HG03378 (cell line): ENCODE results near the gene YBX2.
A peak's percentile ranks its signal among the peaks of the same experiment; 100 is the strongest.

Experiments used
- ATAC-seq: cut with Tn5 transposase; IDR thresholded peaks from one replicate; pipeline ENCODE4 v1.9.1; 2021; ENCODE audit warnings: mild to moderate bottlenecking, moderate library complexity; ENCODE audit not compliant: unreplicated experiment

YBX2 gene

DNA sequence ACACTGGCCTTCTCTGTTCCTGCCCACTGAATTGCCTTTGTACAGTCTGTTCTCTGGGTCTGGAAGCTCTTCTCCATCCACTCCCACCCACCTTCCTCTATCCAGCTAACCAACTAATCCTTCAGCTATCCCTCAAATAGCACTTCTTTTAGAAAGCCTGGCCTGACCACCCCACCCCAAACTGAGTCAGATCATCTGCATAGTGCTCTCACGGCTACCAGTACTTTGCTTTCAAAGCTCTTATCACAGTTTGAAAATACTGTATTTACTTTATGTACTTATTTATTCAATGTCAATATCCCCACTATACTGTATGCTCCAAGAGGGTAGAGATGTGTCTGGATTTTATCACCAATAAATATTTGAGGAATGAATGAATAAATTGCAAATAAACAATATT lies 27.7 kb downstream of the YBX2 start:
- no peak for ATAC-seq

DNA sequence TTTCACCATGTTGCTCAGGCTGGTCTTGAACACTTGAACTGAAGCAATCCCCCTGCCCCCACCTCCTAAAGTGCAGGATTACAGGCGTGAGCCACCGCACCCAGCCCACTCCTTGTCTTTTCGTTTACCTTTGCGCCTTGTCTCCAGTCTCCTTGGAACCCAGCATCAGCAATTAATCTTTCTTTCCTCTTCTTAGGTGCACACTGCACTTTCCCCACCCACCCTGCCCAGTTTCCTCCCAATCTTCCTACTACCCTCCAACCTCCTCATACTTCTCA lies 30.7 kb downstream of the YBX2 start:
- ATAC-seq: no peak

DNA sequence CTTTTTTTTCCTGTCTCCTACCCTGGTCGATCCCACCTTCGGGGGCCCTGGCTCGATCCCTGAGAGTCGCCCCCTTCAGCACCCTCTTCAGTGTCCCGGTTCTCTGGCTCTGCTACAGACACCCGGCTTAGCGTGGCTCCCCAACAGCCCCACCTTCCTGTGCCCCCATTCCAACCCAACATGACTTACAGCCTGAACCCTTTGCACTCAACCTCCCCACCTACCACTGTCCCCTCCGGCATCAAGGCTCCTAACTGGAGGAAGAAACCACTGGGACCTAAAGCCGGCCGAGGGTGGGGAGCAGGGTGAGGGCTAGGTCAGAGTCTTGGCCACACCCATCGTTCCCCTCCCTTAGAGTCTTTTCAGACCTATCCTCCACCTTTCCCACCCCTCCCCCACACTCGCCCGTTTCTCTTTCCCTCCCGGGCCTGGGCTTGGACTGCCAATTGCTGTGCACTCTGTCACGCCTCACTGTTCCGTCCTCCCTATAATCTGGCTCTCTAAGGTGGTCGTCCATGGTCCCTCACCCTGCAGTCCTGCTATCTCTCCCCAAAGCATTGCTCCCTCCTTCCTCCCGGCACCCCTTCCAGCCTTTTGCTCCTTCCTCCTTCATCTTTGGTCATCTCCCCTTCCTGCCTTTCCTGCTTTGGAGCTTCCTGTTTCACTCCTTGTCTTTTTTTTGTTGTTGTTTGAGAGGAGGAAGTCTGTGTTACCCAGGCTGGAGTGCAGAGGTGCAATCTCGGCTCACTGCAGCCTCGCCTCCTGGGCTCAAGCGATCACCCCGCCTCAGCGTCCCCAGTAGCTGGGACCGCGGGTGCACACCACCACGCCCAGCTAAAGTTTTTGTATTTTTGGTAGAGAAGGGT lies 31.3 kb downstream of the YBX2 start:
- ATAC-seq: no peak

DNA sequence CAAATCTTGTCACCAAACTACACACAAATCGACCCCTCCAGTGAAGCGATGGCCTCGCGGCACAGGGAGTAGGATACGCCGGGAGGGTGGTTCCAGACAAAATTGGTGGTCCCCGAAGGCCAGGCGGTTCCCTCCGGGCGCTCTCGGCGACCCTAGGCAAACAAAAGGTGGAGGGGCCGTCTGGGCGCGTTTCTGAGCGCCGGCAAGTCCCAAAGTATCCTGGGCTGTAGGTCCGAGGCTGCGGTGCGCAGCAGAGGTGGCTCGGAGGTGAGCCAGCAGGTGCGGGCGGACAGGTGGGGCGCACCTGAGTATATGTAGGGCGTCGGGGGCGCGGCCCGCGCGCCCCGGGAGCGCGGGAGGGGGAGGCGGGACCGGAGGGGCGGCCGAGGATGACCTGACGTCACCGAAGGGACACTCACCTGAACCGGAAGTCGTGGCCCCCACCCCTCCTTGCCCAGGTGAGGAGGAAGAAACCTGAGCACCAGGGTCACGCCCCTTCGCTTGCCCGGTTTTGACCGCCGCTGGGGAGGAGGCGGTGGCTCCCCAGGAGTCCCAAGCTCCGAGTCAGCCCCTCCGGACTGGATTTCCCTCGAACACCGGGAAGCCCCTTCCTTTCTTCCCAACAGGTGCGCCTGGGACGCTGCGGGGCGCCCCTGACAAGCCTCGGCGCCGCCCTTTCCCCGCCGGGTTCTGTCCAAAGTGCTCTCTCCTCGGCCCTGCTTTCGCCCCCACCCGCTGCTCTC lies 32.1 kb downstream of the YBX2 start, which contains the start of gene CLDN7:
Gene CLDN7 (minus strand): TSS at position 287 of the 743 bp plus-strand sequence. CDS start 435 bp downstream, outside the sequence.
- ATAC-seq: no peak

DNA sequence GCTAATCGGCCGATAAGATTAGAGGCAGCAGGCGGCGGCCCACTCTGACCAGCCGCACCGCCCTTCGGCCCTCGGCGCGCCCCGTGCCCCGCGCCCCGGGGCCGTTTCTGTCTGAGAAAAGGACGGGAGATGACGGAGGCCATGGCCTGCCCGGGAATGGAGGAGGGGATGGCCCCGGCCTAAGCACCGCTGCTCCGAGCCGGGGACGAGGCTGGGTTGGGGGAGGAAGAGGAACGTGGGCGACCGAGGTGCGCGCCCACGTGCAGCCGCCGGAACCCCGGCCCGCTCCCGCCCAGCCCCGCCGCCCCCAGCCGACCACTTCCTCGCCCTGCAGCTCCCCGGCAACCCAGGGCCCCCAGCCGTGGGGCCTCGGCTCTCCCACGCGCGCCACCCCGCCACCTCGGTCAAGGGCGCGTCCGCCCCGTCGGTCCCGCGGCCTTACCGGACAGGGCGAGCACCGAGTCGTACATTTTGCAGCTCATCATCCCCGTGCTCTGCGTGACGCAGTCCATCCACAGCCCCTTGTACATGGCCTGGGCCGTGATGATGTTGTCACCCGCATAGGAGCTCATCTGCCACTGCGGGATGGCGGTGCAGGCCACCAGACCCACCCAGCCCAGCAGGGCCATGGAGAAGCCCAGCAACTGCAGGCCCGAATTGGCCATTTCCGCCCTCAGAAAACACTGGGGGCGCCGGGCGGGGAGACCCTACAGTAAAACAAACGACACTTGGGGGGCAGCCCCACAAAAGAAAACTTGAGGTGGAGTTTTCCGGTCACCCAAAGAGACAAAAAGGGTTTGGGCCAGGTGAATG lies 32.9 kb downstream of the YBX2 start:
- no peak for ATAC-seq

DNA sequence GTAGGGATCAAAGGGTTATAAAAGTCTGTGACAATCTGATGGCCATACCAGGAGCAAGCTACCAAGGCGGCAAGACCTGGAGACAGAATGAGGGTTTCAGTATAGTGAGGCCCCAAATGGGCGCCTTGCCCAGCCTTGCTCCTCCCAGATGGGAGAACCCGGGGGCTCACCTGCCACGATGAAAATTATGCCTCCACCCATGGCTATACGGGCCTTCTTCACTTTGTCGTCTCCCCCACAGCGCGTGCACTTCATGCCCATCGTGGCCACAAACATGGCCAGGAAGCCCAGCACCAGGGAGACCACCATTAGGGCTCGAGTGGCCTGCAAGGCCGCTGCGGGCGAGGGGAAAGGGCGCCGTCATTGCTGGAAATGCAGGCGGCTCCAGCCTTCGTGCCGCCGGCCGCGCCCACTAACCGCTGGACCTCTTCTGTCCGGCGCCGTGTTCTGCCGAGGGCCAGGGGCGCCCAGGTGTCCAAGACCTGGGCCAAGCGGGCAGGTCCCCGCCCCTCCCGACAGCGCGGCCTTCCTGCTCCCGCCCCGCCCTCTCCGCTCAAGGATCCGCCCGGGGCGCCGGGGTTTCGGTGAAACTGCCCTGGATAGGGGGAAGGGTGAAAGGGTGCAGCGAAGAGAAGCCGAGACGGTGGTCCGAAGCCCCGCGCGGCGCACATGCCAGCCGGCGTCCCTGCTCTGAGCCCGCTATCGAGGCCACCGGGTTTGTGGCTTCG lies 33.6 kb downstream of the YBX2 start:
- no peak for ATAC-seq

DNA sequence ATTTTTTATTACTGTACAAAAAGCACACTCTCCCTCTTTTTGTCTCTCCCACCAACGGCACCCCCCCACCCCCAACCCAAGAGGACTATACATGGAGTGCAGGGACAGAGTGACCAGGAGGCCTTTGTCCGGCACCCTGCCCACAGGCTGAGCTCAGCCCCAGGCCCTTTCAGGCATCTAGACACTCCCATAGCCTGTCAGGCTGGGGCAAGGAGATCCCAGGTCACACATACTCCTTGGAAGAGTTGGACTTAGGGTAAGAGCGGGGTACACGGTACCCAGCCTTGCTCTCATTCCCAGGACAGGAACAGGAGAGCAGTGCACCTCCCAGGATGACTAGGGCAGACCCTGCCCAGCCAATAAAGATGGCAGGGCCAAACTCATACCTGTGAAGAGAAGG lies 34.3 kb downstream of the YBX2 start:
- ATAC-seq: no peak

DNA sequence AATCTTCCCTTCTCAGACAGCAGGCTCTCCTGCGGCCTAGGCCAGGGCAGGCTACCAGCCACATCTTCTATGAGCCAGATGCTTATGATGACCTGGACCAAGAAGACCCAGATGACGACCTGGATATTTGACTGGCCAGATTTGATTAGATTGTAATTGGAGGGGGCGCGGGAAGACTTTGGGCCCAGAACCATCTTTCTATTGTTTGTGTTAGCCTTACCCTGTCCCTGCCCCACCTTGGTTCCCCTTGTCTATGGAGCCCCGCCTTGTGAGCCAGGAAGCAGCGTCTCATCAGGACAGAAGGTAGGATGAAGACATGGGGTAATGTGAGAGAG lies 34.9 kb downstream of the YBX2 start:
- ATAC-seq: no peak

DNA sequence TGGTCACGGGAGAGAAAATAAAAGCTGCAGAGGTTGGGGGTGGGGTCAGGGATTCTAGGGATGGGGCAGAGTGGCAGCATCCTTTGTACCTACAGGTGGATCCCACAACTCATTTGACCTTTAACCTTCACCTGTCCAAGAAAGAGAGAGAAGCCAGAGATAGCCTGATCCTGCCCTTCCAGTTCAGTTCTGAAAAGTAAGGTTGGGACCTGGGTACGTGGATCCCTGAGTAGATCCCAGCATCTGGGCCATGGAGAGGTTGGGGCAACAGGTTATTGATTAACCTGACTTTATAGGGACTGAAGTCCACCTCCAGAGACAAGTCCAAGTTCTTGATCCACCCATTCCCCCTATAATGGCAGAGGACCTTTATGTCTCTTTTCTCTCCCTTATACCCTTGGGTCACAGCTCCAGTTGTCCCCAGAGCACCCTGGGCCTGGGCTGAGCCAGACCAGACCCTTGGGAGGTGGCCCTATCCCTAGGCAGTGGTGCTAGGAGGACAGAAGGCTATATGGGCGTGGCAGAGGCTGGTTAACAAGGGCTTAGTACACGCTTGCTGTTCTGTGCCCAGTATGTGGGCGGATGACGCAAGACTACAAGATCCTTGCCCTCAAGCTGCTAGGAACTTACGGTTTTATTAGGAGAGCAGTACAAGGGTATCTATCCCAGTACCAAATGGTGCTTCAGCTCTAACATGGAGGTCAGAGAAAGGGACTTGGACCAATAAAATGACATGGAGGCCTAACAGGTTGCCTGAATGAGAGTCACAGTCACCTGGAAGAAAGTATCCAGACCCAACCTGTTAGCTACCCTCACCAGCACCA lies 35.5 kb downstream of the YBX2 start:
- no peak for ATAC-seq

DNA sequence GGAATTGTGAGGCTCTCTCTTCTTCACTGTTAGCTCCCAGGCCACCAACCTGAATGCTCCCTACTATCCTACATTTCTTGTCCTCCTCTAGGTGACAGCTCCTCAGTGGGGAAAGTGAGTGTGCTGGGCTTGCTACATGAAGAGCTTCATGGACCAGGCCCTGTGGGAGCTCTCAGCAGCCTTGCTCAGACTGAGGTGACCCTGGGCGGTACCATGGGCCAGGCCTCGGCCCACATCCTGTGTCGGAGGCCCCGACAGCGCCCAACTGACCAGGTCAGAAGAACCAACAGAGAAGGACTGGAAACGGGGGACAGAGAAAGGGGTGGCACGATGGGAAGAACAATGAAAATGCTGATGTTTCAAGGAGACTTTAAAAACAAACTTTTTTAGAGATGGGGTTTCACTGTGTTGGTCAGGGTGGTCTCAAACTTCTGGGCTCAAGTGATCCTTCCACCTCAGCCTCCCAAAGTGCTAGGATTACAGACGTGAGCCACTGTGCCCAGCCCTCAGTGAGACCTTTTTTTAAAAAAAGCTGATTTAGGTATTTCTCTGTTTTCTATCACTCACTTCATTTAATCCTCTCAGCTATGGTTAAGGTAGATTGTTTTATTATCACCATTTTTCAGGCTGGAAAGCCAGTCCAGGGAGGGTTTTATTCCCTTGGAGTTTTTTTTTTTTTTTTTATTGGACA lies 37.5 kb downstream of the YBX2 start:
- no peak for ATAC-seq

DNA sequence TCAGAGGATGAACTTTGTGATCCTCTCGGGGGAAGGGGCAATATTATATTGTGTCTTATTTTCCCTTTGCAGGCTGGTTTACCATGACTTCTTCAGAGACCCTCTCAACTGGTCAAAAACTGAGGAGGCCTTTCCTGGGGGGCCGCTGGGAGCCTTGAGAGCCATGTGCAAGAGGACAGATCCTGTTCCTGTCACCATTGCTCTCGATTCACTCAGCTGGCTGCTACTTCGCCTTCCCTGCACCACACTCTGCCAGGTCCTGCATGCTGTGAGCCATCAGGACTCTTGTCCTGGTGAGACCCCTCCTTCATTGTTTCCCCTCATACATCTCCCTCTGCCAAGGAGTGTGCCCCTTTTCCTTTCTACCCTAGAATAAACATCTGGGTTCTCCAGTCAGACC lies 39.9 kb downstream of the YBX2 start:
- no peak for ATAC-seq

DNA sequence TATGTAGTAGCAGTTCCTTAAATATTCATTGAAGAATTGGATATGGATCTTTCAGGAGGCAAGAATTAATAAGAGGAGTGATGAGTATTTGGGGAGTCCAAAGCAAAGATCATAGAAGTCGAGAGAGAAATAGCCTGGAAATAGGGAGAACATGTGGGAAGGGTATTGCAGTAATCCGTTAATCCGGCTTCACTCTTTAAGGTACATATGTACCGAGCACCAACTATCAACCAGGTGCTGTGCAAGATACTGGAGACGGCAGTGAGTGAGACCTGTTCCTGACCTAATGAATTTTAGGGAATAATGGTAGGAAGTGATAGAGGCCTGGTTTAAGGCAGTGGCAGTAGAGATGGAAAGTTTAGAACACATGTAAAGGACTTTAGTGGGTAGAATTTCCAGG lies 41.4 kb downstream of the YBX2 start:
- ATAC-seq: no peak

DNA sequence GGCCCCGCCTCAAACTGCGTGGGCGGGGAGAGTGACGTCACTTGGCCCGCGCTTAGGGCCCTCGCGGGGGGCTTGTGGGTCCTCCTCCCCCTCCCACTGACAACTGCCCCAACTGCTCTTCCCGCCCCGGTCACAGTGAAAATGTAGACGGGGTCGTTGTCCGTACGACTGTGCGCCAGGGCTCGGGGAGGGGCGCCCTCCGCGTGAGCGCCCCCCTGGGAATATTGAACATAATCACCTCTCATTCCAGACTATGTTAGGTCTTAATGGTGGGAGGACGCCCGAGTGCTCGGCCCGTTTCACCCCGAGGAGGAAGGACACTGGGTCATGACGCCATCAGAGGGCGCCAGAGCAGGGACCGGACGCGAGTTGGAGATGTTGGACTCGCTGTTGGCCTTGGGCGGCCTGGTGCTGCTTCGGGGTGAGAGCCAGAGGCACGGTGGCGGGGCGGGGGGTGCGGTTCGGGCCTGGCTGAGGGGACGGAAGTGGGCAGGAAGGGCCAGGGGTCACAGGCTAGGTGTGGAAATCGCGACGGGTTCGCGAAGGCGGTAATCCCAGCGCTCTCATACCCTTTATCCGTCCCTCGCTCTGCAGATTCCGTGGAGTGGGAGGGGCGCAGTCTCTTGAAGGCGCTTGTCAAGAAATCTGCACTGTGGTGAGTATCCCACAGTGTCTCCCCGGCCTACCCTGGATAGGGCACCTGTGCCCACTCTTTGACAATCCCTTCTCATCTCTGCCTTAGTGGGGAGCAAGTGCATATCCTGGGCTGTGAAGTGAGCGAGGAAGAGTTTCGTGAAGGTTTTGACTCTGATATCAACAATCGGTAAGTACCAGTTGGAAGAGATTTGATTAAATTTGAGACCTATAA lies 42.0 kb downstream of the YBX2 start, which contains the start of gene ELP5:
Gene ELP5 (plus strand): TSS at position 40 of the 868 bp plus-strand sequence. CDS start 336 bp downstream, at position 376.
- peak; percentile 44 for ATAC-seq

DNA sequence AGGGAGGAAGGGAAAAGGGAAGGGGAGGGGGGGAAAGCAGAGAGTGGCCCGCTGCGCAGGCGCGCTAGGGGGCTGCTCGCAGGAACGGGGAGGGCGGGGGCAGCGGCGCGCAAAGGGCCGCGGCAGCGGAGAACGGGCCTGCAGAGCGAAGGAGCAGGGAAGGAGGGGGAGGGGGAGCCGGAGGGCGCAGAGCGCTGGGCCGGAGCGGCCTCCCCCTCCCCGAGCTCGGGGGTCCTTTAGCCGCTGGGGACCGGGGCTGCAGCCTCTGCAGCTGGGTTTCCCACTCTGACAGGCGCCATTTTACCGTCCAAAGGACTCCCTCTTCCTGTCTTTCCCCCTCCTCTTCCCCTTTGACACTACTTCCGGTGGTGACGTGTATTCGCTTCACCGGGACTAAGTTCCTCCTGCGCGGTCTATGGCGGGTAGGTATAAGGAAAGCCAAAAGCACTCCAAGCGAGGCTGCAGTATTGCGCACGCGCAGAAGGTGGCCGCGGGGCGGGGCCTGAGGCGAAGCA lies 42.7 kb downstream of the YBX2 start, which contains the start of gene CTDNEP1:
Gene CTDNEP1 (minus strand): TSS at position 74 of the 515 bp plus-strand sequence. CDS start 438 bp downstream, outside the sequence.
- peak; percentile 80 for ATAC-seq

DNA sequence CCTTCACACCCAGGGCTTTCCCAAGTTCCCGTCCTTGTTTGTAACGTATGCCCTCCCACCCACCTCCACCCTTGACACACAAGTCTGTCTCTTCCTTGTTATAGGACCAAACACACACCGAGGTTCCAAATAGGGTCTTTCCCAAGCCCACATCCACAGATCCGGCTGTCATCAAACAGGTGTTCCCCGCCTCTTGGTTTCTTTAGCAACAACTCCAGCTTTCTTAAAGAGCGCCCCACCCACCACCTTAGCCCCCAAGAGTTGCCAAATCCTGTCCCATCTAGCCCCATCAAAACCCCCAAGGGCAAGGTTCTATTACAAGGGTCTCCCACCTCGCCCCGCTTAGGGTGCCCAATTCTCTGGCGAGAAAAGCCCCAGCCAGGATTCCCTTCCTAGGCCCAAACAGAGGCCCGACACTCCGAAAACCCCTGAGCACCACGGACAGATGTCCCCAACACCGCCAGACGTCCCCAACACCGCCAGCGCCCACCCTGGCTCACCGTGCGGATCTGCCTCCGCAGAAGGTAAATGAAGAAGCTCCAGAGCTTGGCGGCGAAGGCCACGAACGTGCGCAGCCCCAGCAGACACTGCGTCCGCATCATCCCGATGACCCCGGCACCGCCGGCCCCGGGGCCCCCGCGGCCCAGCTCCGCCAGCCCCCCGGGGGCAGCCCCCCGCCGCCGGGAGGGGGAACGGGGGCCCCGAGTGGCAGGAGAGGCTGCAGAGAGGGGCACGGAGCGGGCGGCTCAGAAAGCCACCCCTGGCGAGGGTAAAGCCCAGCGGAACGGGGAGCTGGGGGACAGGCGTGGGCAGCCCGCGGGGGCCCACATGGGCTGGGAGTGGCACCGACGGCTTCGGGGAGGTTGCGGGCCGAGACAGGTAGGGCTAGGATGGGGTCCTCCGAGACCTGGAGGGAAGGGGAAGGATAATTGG lies 43.5 kb downstream of the YBX2 start:
- no peak for ATAC-seq

DNA sequence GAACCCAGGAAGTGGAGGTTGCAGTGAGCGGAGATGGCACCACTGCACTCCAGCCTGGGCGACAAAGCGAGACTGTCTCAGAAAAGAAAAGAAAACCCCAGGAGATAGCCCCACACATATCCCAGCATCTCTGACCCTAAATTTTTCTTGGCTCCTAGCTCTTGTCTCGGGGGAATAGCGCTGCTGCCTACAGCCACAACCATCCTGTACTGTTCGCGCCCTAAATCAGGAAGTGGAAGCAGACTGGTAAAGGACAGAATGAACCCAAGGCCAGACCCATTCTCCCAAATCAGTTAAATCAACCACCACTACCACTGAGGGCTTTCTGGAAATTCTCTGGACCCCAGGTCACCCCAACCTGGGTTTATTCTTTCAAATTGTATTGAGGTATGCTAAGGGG lies 44.6 kb downstream of the YBX2 start:
- ATAC-seq: no peak

DNA sequence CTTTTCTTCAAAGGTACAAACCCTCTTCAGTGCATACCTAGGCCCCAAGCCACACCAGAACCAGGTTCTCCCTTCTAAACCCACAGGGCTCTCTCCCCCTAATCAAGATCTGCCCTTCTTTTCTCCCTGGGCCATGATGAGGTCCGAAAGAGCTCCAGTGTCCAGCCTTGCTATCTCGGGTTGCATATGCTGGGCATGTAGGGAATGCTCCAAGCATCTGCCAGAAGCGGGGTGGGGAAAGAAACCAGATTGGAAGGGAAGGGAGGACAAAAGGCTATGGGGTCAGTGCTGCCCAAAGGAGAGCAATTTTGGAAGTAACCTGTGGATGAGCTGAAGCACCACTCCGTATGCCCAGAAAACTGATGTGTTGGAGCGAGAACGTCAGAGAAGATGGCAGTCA lies 45.2 kb downstream of the YBX2 start:
- ATAC-seq: no peak
